Mucosa of descending colon (tissue), 3 donors: ENCODE results near the gene NCOA7. TPM values are rescaled to one million over a fixed set of nuclear protein-coding genes. Genes with fewer than 3 reads are reported as not detected.
A peak's percentile ranks its signal among the peaks of the same experiment; 100 is the strongest.
"Not testable (repeated sequence)": the region's sequence is repeated elsewhere in the genome, so short reads cannot be mapped to it uniquely, and the experiment has no call there.

Experiments used
- ATAC-seq: fragments of 200-7000 bp; cut with Tn5 transposase; one replicate; pipeline ENCODE4 v1.9.1; 2020; ENCODE audit warnings: mild to moderate bottlenecking, moderate library complexity
- DNase-seq, 3 donors: peaks; one replicate each; pipeline ENCODE4 v3.0.0-alpha.2; 2020
- H3K36me3 ChIP-seq: fragments of 200-600 bp; one replicate; pipeline ENCODE4 v1.8.0; 2021; ENCODE audit warnings: low read depth, mild to moderate bottlenecking
- H3K4me1 ChIP-seq: fragments of 200-600 bp; one replicate; pipeline ENCODE4 v1.8.0; 2021; ENCODE audit warnings: low read depth, mild to moderate bottlenecking
- H3K4me3 ChIP-seq: fragments of 200-600 bp; one replicate; pipeline ENCODE4 v1.8.0; 2021; ENCODE audit warnings: mild to moderate bottlenecking
- H3K9me3 ChIP-seq: fragments of 200-600 bp; one replicate; pipeline ENCODE4 v1.8.0; 2021; ENCODE audit warnings: mild to moderate bottlenecking
- intact Hi-C, 2 donors: fragments of 100-400 bp; cut with DNase I in 1 of 2; cut with micrococcal nuclease in 1 of 2; formaldehyde crosslinking; loops; one replicate each; pipeline versions ENCODE4 v1.11.0 to v1.11.1; 2022; cut with DNase I, micrococcal nuclease
- total RNA-seq, 3 donors: library from RNA; stranded (reverse); fragmentation: NEBNext Ultra II Directional in 2 of 3; extraction: Animal tissue kit (Norgen Biotek cat#: 25700) in 2 of 3; gene quantifications; one replicate each; pipeline versions ENCODE4 v1.2.1 to v1.2.4, GENCODE V29; 2021 to 2023
- TF ChIP-seq, protein P1 (sequence below): fragments of 200-600 bp; IDR thresholded peaks from one replicate; pipeline ENCODE4 v1.8.0; 2022; ENCODE audit warnings: antibody characterized with exemption, mild to moderate bottlenecking
- donor health status: DM: no; HTN: no; CAD: no; lungs with moderate emphysema.
- donor health status: DM: no; HTN: no; CAD: no.
- donor health status: DM: no; HTN: yes; CAD: no.

Gene NCOA7
- total RNA-seq, 3 donors from 2014 or later, result 28.9 to 54.0 (median 49.6) TPM

DNA sequence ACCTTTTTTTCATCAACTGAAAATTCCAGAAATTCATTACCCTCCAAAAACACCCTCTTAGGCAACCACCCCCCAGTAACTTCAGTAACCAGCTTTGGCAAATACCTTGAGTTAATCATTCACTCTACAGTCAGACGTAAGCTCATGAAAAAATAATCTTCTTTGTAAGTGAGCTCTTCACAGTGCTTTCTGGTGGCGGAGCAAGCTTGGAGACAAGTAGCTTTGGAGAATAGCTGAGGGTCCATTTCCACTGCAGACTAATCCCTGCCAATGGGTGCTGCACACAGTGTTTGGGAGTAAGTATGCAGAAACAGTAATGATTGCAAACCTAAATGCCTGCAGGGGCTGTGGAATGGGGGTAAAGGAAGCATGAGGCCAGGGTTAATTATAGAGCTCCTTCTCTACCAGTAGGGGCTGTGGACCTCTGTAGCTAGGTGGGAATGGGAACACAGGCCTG, 109.0 kb downstream of the NCOA7 start:
- Histone ChIP-seq H3K4me3 (no peak overlapping the region), H3K9me3 (no peaks in the 10 kb centered on the region), H3K4me1 (no peaks in the 10 kb centered on the region), H3K36me3 (no peaks in the 10 kb centered on the region)
- intact Hi-C loops, result no loop called here
- TF ChIP-seq, protein P1, sequence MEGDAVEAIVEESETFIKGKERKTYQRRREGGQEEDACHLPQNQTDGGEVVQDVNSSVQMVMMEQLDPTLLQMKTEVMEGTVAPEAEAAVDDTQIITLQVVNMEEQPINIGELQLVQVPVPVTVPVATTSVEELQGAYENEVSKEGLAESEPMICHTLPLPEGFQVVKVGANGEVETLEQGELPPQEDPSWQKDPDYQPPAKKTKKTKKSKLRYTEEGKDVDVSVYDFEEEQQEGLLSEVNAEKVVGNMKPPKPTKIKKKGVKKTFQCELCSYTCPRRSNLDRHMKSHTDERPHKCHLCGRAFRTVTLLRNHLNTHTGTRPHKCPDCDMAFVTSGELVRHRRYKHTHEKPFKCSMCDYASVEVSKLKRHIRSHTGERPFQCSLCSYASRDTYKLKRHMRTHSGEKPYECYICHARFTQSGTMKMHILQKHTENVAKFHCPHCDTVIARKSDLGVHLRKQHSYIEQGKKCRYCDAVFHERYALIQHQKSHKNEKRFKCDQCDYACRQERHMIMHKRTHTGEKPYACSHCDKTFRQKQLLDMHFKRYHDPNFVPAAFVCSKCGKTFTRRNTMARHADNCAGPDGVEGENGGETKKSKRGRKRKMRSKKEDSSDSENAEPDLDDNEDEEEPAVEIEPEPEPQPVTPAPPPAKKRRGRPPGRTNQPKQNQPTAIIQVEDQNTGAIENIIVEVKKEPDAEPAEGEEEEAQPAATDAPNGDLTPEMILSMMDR, result no peak
- ATAC-seq, result peak; percentile 64
- DNase-seq, result no peak

DNA sequence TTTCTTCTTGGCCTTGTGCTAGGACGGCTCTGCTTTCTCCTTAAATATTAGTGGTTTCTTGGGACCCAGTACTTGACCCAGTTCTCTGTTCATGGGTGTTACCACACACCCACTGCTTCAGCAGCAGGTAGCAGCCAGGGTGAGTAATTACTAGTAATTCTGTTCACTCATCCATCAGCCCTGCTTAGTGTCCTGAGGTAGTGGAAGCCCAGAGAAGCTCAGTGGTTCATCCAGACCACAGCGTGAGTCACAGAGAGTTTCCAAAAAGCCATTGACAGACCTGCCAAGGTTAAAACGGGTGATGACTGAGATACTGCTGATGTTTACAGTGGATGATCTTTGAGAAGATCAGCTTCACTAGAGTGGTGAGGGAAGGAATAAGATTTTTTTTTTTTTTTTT, 114.1 kb downstream of the NCOA7 start:
- ATAC-seq, result no peak

DNA sequence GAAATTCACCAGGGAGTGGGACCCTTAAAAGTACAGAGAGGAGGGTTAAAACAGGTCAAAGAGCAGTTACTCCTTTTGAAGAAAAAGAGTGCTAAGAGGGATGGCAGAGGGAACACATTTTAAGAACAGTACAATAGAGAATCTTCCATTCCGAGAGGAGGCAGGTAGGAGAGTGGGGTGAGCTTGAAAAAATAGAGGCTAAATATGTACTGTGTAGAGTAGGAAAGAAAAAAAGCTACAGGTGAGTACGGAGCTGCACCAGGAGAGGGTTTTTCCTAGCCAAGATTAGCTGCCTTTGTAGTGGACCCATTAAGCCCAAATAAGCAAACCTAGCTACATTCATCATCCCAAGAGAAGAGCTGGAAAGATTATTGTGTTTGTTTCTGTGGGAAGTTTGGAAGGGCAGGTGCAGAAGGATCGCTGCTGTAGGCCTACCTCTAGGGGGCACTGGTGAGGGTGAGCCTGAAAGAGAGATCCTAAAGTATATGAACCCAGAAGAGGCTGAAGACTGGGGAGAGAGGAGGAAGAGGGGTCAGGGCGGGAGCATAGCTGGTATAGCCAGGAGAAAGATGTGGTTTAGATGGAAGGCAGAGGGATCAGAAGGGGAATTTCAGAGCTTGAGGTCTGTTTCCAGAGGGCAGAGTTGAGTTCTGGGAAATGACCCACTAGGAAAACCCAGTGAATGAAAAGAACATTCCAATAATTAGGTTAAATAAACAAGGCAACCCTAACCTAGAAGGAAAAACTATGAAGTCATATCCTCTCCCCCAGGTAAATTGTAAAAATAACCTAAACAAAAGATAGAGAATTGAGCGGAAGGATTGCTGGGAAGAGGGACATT, 115.6 kb downstream of the NCOA7 start:
- ATAC-seq (peak; percentile 78), DNase-seq (peak in 2 of 3 donors; percentile 55 to 74)
- TF ChIP-seq, protein P1, result peak; percentile 79
- peaks cover 7% of the 10 kb centered on the region for H3K4me1 ChIP-seq
- H3K4me3 ChIP-seq, result no peak overlapping the region
- H3K9me3 ChIP-seq, result no peaks in the 10 kb centered on the region
- no peaks in the 10 kb centered on the region for H3K36me3 ChIP-seq
- intact Hi-C loops, result no loop called here

More for the DNA sequence above, 114.1 kb downstream of the NCOA7 start:
- no peak for DNase-seq
- TF ChIP-seq, protein P1, result no peak
- Histone ChIP-seq H3K4me1 (no peaks in the 10 kb centered on the region), H3K9me3 (no peaks in the 10 kb centered on the region), H3K36me3 (no peaks in the 10 kb centered on the region), H3K4me3 (no peak overlapping the region)
- intact Hi-C loops, result no loop called here

DNA sequence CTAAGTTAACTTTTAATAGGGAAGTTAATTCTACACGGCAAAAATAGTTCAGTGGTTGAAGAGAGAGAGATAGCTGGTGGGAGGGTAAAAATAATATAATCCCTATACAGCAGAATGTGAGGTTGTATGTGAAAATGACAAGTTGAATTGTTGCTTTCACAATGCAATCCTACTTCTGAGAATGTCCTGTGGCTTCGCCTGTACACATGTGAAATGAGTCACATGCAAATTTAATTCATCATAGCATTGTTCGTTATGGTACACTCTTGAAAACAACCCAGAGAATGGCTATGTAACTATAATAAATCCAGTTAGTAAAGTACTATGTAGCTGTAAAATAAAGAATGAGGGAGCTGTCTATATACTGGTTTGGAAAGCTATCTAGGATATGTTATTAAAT, 119.8 kb downstream of the NCOA7 start:
- no peaks in the 10 kb centered on the region for H3K9me3 ChIP-seq
- no peak overlapping the region for H3K4me3 ChIP-seq
- intact Hi-C loops, result no loop called here
- DNase-seq (no peak), ATAC-seq (peak; percentile 81)
- peaks cover 17% of the 10 kb centered on the region for H3K4me1 ChIP-seq
- H3K36me3 ChIP-seq, result no peaks in the 10 kb centered on the region
- TF ChIP-seq, protein P1, result no peak

DNA sequence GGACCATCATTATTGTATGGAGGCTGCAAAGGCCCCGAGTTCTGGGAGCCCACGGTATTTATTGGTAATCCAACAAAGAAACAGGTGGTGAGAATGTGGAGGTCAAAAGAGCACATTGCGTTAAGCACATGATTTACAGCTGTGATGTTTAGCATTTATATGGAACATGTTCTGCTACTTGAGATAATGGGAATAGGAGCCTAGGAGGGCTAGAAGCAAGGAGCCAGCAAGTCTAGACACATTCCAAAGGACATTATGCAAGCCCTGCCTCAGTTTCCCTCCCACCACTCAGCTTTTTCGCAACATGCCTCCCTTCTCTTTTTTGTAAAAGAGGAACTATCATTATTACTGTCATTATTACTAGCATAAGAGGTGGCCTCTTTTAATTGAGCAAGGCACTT, 120.3 kb downstream of the NCOA7 start:
- peak; percentile 5 for ATAC-seq
- H3K4me3 ChIP-seq, DNase-seq, intact Hi-C loops, H3K36me3 ChIP-seq, H3K9me3 ChIP-seq: not testable (repeated sequence)
- peaks cover 17% of the 10 kb centered on the region for H3K4me1 ChIP-seq

DNA sequence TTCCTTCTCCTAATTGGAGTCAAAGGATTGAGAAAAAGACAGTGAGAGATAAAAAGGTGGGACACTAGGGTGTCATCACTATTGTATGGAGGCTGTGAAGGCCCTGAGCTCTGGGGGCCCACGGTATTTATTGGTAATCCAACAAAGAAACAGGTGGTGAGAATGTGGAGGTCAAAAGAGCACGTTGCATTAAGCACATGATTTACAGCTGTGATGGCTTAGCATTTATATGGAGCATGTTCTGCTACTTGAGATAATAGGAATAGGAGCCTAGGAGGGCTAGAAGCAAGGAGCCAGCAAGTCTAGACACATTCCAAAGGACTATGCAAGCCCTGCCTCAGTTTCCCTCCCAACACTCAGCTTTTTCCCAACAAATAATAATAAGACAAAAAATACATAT, 121.7 kb downstream of the NCOA7 start:
- H3K4me1 ChIP-seq, result peaks cover 17% of the 10 kb centered on the region
- H3K36me3 ChIP-seq, ATAC-seq, DNase-seq, intact Hi-C loops, H3K9me3 ChIP-seq, H3K4me3 ChIP-seq: not testable (repeated sequence)
